A673 (cell line): ENCODE results near the gene LYPD5. TPM values are rescaled to one million over a fixed set of nuclear protein-coding genes. Genes with fewer than 3 reads are reported as not detected.
"Not testable (repeated sequence)": the region's sequence is repeated elsewhere in the genome, so short reads cannot be mapped to it uniquely, and the experiment has no call there.

Experiments
- BruUV-seq: library from RNA; stranded (reverse); fragments of 400-500 nt; replicated peaks from 2 replicates; lab custom pipeline; 2021; lab: Mats Ljungman, UMichigan
- CTCF ChIA-PET: fragments of 300-600 bp; sonication (Branson Sonifier 250); formaldehyde crosslinking; loops from one replicate; lab custom pipeline; 2022; ENCODE audit warnings: antibody characterized with exemption; lab: Charles Lee
- POLR2A ChIA-PET: fragments of 300-600 bp; sonication (Branson Sonifier 250); formaldehyde crosslinking; loops from one replicate; lab custom pipeline; 2022; ENCODE audit warnings: antibody characterized with exemption; ENCODE audit not compliant: low non-redundant PET; lab: Charles Lee
- DNase-seq: peaks from one replicate; pipeline ENCODE4 v3.0.0-alpha.2; 2015; ENCODE audit warnings: low spot score
- H3K27ac ChIP-seq: fragments of 200-600 bp; sonication (generic); 2 replicates; pipeline ENCODE4 v1.5.1; 2016; ENCODE audit warnings: mixed run types, low read depth, mild to moderate bottlenecking, mixed read lengths, antibody characterized with exemption, low read length; ENCODE audit not compliant: poor library complexity, severe bottlenecking
- H3K27me3 ChIP-seq: fragments of 200-600 bp; sonication (generic); replicated peaks from 2 replicates; pipeline ENCODE4 v1.6.1; 2017; ENCODE audit warnings: mixed run types, low read depth, mild to moderate bottlenecking, mixed read lengths, antibody characterized with exemption, low read length; ENCODE audit not compliant: insufficient read depth, poor library complexity
- H3K36me3 ChIP-seq: fragments of 200-600 bp; sonication (generic); 2 replicates; pipeline ENCODE4 v1.6.1; 2016; ENCODE audit warnings: mixed run types, mild to moderate bottlenecking, mixed read lengths, antibody characterized with exemption, low read length; ENCODE audit not compliant: insufficient read depth, poor library complexity, severe bottlenecking
- H3K4me1 ChIP-seq: fragments of 200-600 bp; sonication (generic); 2 replicates; pipeline ENCODE4 v1.6.1; 2017; ENCODE audit warnings: mixed run types, mild to moderate bottlenecking, mixed read lengths, antibody characterized with exemption, low read length; ENCODE audit not compliant: insufficient read depth, poor library complexity, severe bottlenecking
- H3K4me3 ChIP-seq: fragments of 200-600 bp; sonication (generic); 2 replicates; pipeline ENCODE4 v1.5.1; 2016; ENCODE audit warnings: low read depth, mixed run types, mild to moderate bottlenecking, mixed read lengths, low read length; ENCODE audit not compliant: poor library complexity, severe bottlenecking
- H3K9me3 ChIP-seq: fragments of 200-600 bp; sonication (generic); 2 replicates; pipeline ENCODE4 v1.6.1; 2016; ENCODE audit warnings: mixed run types, low read depth, mild to moderate bottlenecking, mixed read lengths, antibody characterized with exemption, low read length; ENCODE audit not compliant: poor library complexity, severe bottlenecking
- EZH2 ChIP-seq: fragments of 200-600 bp; sonication (generic); IDR thresholded peaks from 2 replicates; pipeline ENCODE4 v1.6.1; 2017; ENCODE audit warnings: borderline replicate concordance, low read depth, mild to moderate bottlenecking, mixed read lengths, antibody characterized with exemption, low read length; ENCODE audit not compliant: poor library complexity, severe bottlenecking
- intact Hi-C: fragments of 100-400 bp; cut with micrococcal nuclease; formaldehyde crosslinking; loops from one replicate; pipeline ENCODE4 v1.10.0; 2022; ENCODE audit not compliant: unreplicated experiment
- total RNA-seq: library from RNA; stranded (reverse); gene quantifications from 2 replicates; pipeline ENCODE4 v1.2.3, GENCODE V29; 2021
- TF ChIP-seq, protein P1 (sequence below): fragments of 300-800, 200-600 bp; sonication (generic); conservative IDR thresholded peaks from 2 replicates; pipeline ENCODE4 v1.5.1; 2017; ENCODE audit warnings: low read depth, mild to moderate bottlenecking, antibody characterized with exemption, low read length, moderate library complexity, mixed read lengths

The LYPD5 gene
- total RNA-seq, 1 experiment from 2014 or later: not detected

DNA sequence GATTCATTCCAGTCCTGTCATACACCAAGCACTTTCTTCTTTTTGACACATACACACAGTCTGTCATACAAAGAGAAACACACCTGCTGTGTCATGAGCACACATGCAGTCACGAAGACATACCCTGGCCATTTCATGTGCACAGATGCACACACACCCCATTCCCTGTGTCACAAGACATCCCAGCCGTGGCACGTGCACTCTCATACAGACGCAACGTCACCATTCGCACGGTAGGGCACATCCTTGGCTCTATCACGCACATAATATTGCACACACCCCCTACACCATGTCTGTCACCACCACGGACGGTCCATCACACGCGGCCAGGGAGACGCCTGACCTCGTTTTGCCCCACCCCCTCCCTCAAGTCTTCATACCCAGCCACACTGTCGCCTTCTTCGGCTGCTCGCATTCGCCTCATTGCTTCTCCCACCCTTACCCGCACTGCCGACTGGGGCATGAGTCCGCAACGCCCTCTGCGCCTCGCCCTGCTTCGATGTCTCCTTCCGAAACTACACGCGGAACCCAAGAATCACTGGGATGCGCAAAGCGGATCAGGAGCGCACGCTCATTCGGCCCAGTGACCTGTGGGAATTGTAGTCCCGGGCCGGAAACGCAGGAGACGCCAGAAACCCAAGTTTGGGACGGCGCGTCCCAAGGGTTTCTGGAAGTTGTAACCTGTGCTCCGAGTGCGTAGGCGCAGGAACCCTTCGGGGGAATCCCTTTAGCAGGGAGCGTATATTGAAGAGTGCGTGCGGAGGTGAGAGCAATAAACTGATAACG lies 18.0 kb upstream of the LYPD5 start:
- POLR2A ChIA-PET: no interaction called here
- no TSS peak for BruUV-seq
- no peaks in the 10 kb centered on the region for H3K4me1 ChIP-seq
- intact Hi-C loops: no loop called here
- no peak overlapping the region for H3K27ac ChIP-seq
- H3K27me3 ChIP-seq: peaks cover 20% of the 10 kb centered on the region
- H3K9me3 ChIP-seq: no peaks in the 10 kb centered on the region
- TF ChIP-seq EZH2: no peak
- TF ChIP-seq, protein P1, sequence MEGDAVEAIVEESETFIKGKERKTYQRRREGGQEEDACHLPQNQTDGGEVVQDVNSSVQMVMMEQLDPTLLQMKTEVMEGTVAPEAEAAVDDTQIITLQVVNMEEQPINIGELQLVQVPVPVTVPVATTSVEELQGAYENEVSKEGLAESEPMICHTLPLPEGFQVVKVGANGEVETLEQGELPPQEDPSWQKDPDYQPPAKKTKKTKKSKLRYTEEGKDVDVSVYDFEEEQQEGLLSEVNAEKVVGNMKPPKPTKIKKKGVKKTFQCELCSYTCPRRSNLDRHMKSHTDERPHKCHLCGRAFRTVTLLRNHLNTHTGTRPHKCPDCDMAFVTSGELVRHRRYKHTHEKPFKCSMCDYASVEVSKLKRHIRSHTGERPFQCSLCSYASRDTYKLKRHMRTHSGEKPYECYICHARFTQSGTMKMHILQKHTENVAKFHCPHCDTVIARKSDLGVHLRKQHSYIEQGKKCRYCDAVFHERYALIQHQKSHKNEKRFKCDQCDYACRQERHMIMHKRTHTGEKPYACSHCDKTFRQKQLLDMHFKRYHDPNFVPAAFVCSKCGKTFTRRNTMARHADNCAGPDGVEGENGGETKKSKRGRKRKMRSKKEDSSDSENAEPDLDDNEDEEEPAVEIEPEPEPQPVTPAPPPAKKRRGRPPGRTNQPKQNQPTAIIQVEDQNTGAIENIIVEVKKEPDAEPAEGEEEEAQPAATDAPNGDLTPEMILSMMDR: no peak
- no peak for DNase-seq
- H3K36me3 ChIP-seq: no peaks in the 10 kb centered on the region
- CTCF ChIA-PET: no interaction called here
- H3K4me3 ChIP-seq: no peak overlapping the region

DNA sequence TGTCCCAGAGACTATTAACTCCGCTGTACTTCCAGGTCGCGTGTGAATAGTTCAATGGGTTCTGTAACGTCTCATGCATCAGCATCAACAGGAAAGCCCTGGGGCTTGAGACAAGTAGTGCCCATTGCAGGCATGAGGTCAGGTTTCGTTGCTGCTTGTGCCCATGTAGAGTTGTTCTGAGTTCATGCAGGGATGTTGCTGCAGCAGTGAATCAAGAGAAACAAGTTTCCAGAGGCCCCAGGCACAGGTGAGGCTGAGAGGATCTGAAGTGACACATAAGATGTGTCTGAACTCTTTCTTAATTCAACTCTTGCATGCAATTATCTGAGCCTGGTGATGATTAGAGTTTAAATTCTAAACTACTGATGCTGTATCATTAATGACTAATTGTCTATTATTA lies 16.3 kb upstream of the LYPD5 start:
- no peaks in the 10 kb centered on the region for H3K9me3 ChIP-seq
- BruUV-seq: no TSS peak
- intact Hi-C loops: no loop called here
- H3K27ac ChIP-seq: no peak overlapping the region
- no peaks in the 10 kb centered on the region for H3K4me1 ChIP-seq
- no peaks in the 10 kb centered on the region for H3K36me3 ChIP-seq
- no peak overlapping the region for H3K4me3 ChIP-seq
- peaks cover 20% of the 10 kb centered on the region for H3K27me3 ChIP-seq
- TF ChIP-seq, protein P1: no peak
- no peak for TF ChIP-seq EZH2
- DNase-seq: no peak
- POLR2A ChIA-PET: no interaction called here
- CTCF ChIA-PET: no interaction called here

DNA sequence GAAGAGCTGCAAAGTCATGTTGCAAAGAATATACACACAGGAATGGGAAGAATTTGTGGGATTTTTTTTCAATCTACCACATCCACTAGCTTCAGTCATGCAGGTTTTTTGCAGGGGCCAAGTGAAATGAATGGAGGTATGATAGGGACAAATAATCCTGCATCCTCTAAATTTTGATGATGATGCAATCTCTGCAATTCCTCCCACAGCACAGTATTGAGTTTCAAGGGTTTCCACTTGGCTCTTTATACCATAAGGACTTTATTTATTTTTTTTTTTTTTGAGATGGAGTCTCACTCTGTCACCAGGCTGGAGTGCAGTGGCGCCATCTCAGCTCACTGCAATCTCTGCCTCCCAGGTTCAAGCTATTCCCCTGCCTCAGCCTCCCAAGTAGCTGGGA lies 15.2 kb upstream of the LYPD5 start:
- H3K27me3 ChIP-seq: peaks cover 20% of the 10 kb centered on the region
- H3K4me1 ChIP-seq, POLR2A ChIA-PET, BruUV-seq, H3K4me3 ChIP-seq, CTCF ChIA-PET, H3K27ac ChIP-seq, intact Hi-C loops, H3K9me3 ChIP-seq, H3K36me3 ChIP-seq, DNase-seq: not testable (repeated sequence)
